Caco-2 (cell line): Measurements from ENCODE around the gene CNEP1R1. TPM values are rescaled to one million over a fixed set of nuclear protein-coding genes. Genes with fewer than 3 reads are reported as not detected.

Experiments
- BruUV-seq: library from RNA; stranded (reverse); fragments of 400-500 nt; replicated peaks from 2 replicates; lab custom pipeline; 2021; lab: Mats Ljungman, UMichigan
- CTCF ChIA-PET: fragments of 300-600 bp; sonication (Branson Sonifier 250); formaldehyde crosslinking; loops from one replicate; lab custom pipeline; 2022; ENCODE audit warnings: antibody characterized with exemption; lab: Charles Lee
- POLR2A ChIA-PET: fragments of 300-600 bp; sonication (Branson Sonifier 250); formaldehyde crosslinking; loops from one replicate; lab custom pipeline; 2022; ENCODE audit warnings: antibody characterized with exemption; lab: Charles Lee
- DNase-seq, 2 experiments: peaks; one replicate each; pipeline versions ENCODE4 v3.0.0 to v3.0.0-alpha.2; 2020 to 2022
- H3K27me3 ChIP-seq: replicated peaks from 2 replicates; pipeline ENCODE4 v1.6.0; 2011; ENCODE audit warnings: low read length; ENCODE audit not compliant: control insufficient read depth, insufficient read depth
- H3K36me3 ChIP-seq: 2 replicates; pipeline ENCODE4 v1.5.1; 2011; ENCODE audit warnings: low read length; ENCODE audit not compliant: control insufficient read depth, insufficient read depth
- H3K4me1 ChIP-seq: fragments of 250-450 bp; sonication (Bioruptor Pico); 2 replicates; pipeline ENCODE4 v1.5.1; 2020; ENCODE audit warnings: mild to moderate bottlenecking
- H3K4me3 ChIP-seq: 2 replicates; pipeline ENCODE4 v1.5.1; 2011; ENCODE audit warnings: low read depth, mild to moderate bottlenecking, control low read depth, low read length
- H3K9me3 ChIP-seq: fragments of 250-450 bp; sonication (Bioruptor Pico); 2 replicates; pipeline ENCODE4 v1.5.1; 2020; ENCODE audit warnings: mild to moderate bottlenecking, moderate library complexity
- H3K27ac Mint-ChIP-seq: one replicate; pipeline ENCODE4 v1.8.0; 2022; ENCODE audit warnings: mixed read lengths; ENCODE audit not compliant: unreplicated experiment
- H3K27me3 Mint-ChIP-seq: one replicate; pipeline ENCODE4 v1.8.0; 2022; ENCODE audit warnings: mixed read lengths; ENCODE audit not compliant: insufficient read depth, unreplicated experiment
- H3K36me3 Mint-ChIP-seq: one replicate; pipeline ENCODE4 v1.8.0; 2022; ENCODE audit warnings: mild to moderate bottlenecking, mixed read lengths; ENCODE audit not compliant: insufficient read depth, unreplicated experiment
- H3K4me1 Mint-ChIP-seq: one replicate; pipeline ENCODE4 v1.8.0; 2022; ENCODE audit warnings: low read depth, mixed read lengths; ENCODE audit not compliant: unreplicated experiment
- H3K4me3 Mint-ChIP-seq: one replicate; pipeline ENCODE4 v1.8.0; 2022; ENCODE audit warnings: mild to moderate bottlenecking, moderate library complexity, mixed read lengths; ENCODE audit not compliant: unreplicated experiment
- H3K9me3 Mint-ChIP-seq: one replicate; pipeline ENCODE4 v1.8.0; 2022; ENCODE audit warnings: mixed read lengths; ENCODE audit not compliant: unreplicated experiment
- intact Hi-C: fragments of 100-400 bp; cut with micrococcal nuclease; formaldehyde crosslinking; loops from one replicate; pipeline ENCODE4 v1.10.0; 2022; ENCODE audit not compliant: unreplicated experiment
- total RNA-seq: library from RNA; stranded (reverse); gene quantifications from 2 replicates; pipeline ENCODE4 v1.2.3, GENCODE V29; 2022
- TF ChIP-seq, protein P1 (sequence below), 2 experiments: fragments of 200-600 bp in 1 of 2; IDR thresholded peaks; 1 replicate in 1 of 2; 2 replicates in 1 of 2; pipeline versions ENCODE4 v1.5.1 to v1.8.0; 2011 to 2022; ENCODE audit warnings: antibody characterized with exemption in 1 of 2, control low read depth in 1 of 2, inconsistent platforms in 1 of 2, low read depth in 1 of 2, low read length in 1 of 2, mild to moderate bottlenecking in 1 of 2, moderate library complexity in 1 of 2; ENCODE audit not compliant: insufficient read depth in 1 of 2, severe bottlenecking in 1 of 2, unreplicated experiment in 1 of 2

The CNEP1R1 gene
- total RNA-seq, 1 experiment from 2014 or later: 39.4 TPM

DNA sequence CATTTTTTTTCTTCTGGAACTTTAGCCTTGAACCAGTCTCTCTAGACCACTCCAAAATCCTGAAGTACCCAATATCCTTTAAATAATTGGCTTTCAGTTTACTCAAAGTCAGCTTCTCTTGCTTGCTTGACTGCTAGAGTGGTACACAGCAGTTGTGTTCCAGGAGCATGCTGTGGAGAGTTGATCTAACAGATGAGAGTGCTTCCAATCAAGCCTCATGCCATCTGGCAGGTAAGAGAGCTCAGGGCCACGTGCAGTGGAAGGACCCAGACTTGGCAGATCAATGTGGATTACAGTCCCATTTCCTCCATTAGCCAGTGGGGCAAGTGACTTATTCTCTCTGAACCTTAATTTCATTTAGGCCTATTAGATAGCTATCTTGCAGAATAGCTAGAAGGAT is 15.7 kb downstream of the CNEP1R1 start:
- Mint-ChIP-seq H3K4me1 (peaks cover 33% of the 10 kb centered on the region), H3K36me3 (peaks cover 26% of the 10 kb centered on the region), H3K27ac (no peak overlapping the region), H3K9me3 (no peaks in the 10 kb centered on the region), H3K27me3 (no peaks in the 10 kb centered on the region), H3K4me3 (no peak overlapping the region)
- Histone ChIP-seq H3K27me3 (no peaks in the 10 kb centered on the region), H3K9me3 (no peaks in the 10 kb centered on the region), H3K4me1 (peaks cover 40% of the 10 kb centered on the region), H3K36me3 (no peaks in the 10 kb centered on the region), H3K4me3 (no peak overlapping the region)
- ChIA-PET POLR2A (no interaction called here), CTCF (interaction anchor here (2.5 kb wide), 1 partner anchor 16 kb away, joined by 14 read pairs; the partner anchor contains the start of gene CNEP1R1)
- intact Hi-C loops: no loop called here
- BruUV-seq: no TSS peak
- no peak for DNase-seq
- TF ChIP-seq, protein P1, sequence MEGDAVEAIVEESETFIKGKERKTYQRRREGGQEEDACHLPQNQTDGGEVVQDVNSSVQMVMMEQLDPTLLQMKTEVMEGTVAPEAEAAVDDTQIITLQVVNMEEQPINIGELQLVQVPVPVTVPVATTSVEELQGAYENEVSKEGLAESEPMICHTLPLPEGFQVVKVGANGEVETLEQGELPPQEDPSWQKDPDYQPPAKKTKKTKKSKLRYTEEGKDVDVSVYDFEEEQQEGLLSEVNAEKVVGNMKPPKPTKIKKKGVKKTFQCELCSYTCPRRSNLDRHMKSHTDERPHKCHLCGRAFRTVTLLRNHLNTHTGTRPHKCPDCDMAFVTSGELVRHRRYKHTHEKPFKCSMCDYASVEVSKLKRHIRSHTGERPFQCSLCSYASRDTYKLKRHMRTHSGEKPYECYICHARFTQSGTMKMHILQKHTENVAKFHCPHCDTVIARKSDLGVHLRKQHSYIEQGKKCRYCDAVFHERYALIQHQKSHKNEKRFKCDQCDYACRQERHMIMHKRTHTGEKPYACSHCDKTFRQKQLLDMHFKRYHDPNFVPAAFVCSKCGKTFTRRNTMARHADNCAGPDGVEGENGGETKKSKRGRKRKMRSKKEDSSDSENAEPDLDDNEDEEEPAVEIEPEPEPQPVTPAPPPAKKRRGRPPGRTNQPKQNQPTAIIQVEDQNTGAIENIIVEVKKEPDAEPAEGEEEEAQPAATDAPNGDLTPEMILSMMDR (IDR thresholded peaks at IDR 0.05; ENCODE audit: insufficient read depth in 1 of 2, low read depth in 1 of 2, low read length in 1 of 2, severe bottlenecking in 1 of 2, unreplicated experiment in 1 of 2): no peak

DNA sequence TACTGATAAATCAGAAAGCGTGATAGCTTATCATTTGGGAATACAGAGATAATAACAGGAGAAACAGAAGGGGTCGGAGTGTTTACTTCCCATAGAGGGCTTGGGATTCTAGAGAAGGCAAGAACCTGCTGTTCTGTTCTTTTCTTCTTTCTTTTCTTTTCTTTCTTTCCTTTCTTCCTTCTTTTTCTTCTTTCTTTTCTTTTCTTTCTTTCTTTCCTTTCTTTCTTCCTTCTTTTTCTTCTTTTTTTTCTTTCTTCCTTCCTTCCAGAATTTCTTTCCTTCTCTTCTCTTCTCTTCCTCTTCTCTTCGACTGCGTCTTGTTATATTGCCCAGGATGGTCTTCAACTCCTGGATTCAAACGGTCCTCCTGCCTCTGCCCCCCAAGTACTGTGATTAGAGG is 18.3 kb downstream of the CNEP1R1 start:
- H3K36me3 ChIP-seq: no peaks in the 10 kb centered on the region
- Mint-ChIP-seq H3K4me1 (peaks cover 21% of the 10 kb centered on the region), H3K4me3 (no peak overlapping the region), H3K36me3 (peaks cover 11% of the 10 kb centered on the region), H3K27me3 (no peaks in the 10 kb centered on the region), H3K27ac (no peak overlapping the region), H3K9me3 (no peaks in the 10 kb centered on the region)
- intact Hi-C loops: no loop called here
- peaks cover 13% of the 10 kb centered on the region for H3K4me1 ChIP-seq
- TF ChIP-seq, protein P1 (IDR thresholded peaks at IDR 0.05; ENCODE audit: insufficient read depth in 1 of 2, low read depth in 1 of 2, low read length in 1 of 2, severe bottlenecking in 1 of 2, unreplicated experiment in 1 of 2): no peak
- BruUV-seq: no TSS peak
- no peak overlapping the region for H3K4me3 ChIP-seq
- H3K9me3 ChIP-seq: no peaks in the 10 kb centered on the region
- ChIA-PET POLR2A (no interaction called here), CTCF (no interaction called here)
- no peak for DNase-seq
- no peaks in the 10 kb centered on the region for H3K27me3 ChIP-seq

DNA sequence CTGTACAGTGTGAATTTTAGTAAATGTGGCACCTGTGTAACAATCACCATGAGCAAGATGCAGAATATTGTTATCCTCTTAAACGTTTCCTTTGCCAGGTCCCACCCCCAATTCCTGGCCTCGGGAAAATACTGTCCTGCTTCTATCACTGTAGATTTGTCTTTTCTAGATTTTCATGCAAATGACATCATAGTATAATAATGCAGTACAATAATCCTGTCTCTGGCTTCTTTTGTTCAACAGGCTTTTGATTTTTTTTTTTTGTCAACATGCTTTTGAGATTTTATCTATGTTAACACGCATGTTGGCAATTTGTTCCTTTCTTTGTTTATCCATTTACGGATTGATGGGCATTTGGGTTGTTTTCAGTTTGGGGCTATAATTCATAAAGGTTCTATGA is 20.4 kb downstream of the CNEP1R1 start:
- H3K27me3 Mint-ChIP-seq: no peaks in the 10 kb centered on the region
- CTCF ChIA-PET: interaction anchor here (0.6 kb wide), 1 partner anchor 285 kb away, joined by 7 read pairs; no protein-coding TSS in a partner anchor

More for the DNA sequence above, 20.4 kb downstream of the CNEP1R1 start:
- 0 out of 2 replicates have a peak, but pooled peaks cover 4% of the 10 kb centered on the region for H3K4me1 ChIP-seq
- H3K4me3 ChIP-seq: no peak overlapping the region
- Mint-ChIP-seq H3K9me3 (no peaks in the 10 kb centered on the region), H3K4me1 (peaks cover 11% of the 10 kb centered on the region), H3K36me3 (peaks cover 2% of the 10 kb centered on the region), H3K4me3 (no peak overlapping the region), H3K27ac (no peak overlapping the region)
- H3K9me3 ChIP-seq: no peaks in the 10 kb centered on the region
- TF ChIP-seq, protein P1 (IDR thresholded peaks at IDR 0.05; ENCODE audit: insufficient read depth in 1 of 2, low read depth in 1 of 2, low read length in 1 of 2, severe bottlenecking in 1 of 2, unreplicated experiment in 1 of 2): no peak
- BruUV-seq: no TSS peak
- H3K36me3 ChIP-seq: no peaks in the 10 kb centered on the region
- no peaks in the 10 kb centered on the region for H3K27me3 ChIP-seq
- POLR2A ChIA-PET: no interaction called here
- DNase-seq: no peak
- intact Hi-C loops: no loop called here
